Mesothelial cell of epicardium (in vitro differentiated cells): Measurements from ENCODE around the gene PLEKHA6. TPM values are rescaled to one million over a fixed set of nuclear protein-coding genes. Genes with fewer than 3 reads are reported as not detected.

ENCODE experiments used
- DNase-seq, 2 experiments: peaks; one replicate each; pipeline ENCODE4 v3.0.0; 2021; ENCODE audit warnings: low spot score in 2 of 2; ENCODE audit not compliant: unreplicated experiment in 2 of 2
- H3K27ac Mint-ChIP-seq: 2 replicates; pipeline ENCODE4 v1.8.0; 2021; ENCODE audit warnings: mixed read lengths
- H3K27me3 Mint-ChIP-seq: 2 replicates; pipeline ENCODE4 v1.8.0; 2021; ENCODE audit warnings: low read depth, mixed read lengths
- H3K36me3 Mint-ChIP-seq: 2 replicates; pipeline ENCODE4 v1.8.0; 2021; ENCODE audit warnings: mixed read lengths
- H3K4me1 Mint-ChIP-seq: 2 replicates; pipeline ENCODE4 v1.8.0; 2021; ENCODE audit warnings: mixed read lengths
- H3K4me3 Mint-ChIP-seq: 2 replicates; pipeline ENCODE4 v1.8.0; 2021; ENCODE audit warnings: mild to moderate bottlenecking, moderate library complexity, mixed read lengths
- H3K9me3 Mint-ChIP-seq: 2 replicates; pipeline ENCODE4 v1.8.0; 2021; ENCODE audit warnings: mixed read lengths
- total RNA-seq: library from RNA; stranded (reverse); gene quantifications from 3 replicates; pipeline ENCODE4 v1.2.1, GENCODE V29; 2021
- TF ChIP-seq, protein P1 (sequence below): fragments of 200-600 bp; sonication (generic); IDR thresholded peaks from one replicate; pipeline ENCODE4 v1.5.0; 2021; ENCODE audit warnings: antibody characterized with exemption; ENCODE audit not compliant: unreplicated experiment

Gene PLEKHA6
- total RNA-seq, 1 donor from 2014 or later = 29.7 TPM

DNA sequence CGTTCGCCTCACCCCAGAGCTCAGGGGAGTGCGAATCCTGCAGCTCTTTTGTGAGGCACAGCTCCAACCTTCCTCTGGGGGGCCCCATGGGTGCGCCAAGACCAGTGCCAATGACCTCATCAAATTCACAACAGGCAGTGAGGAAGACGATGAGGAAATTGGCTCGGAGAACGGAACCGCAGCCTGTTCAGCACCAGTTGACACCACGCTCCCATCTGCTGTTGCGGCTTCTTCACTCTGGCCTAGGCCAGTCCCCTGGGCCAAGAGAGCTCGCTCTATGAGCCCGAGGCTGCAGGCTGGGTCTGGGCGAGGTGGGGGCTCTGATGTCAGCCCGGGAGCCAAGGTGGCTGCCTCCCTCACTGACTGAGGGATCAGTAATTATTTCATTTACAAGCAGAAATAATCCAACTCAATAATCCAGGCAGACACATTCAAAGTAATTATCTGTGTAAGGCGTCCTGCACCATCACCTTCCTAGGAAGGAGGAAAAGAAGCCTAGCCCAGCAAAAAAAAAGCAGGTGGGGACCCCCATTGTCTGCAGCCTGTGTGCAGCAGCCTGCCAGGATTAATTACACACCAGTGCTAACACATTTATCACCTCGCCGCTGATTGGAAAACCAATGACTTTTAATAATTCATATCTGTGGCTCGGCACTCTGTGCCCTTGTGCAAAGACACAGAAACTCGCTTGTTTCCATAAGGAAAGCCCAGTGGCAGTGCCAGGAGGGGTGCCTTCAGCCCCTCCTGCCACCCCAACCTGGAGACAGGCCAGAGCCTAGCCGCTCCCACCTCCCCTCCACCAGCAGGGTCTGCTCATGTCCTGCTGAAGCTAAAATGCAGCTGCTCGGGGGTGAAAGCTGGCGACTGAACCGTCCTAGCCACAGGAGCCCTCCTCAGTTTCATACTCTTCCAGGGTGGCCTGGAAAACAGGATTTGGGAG lies 1.9 kb downstream of the PLEKHA6 start:
- H3K27me3 Mint-ChIP-seq = no peaks in the 10 kb centered on the region
- no peak for DNase-seq
- H3K4me3 Mint-ChIP-seq = no peak overlapping the region
- H3K9me3 Mint-ChIP-seq = no peaks in the 10 kb centered on the region
- TF ChIP-seq, protein P1, sequence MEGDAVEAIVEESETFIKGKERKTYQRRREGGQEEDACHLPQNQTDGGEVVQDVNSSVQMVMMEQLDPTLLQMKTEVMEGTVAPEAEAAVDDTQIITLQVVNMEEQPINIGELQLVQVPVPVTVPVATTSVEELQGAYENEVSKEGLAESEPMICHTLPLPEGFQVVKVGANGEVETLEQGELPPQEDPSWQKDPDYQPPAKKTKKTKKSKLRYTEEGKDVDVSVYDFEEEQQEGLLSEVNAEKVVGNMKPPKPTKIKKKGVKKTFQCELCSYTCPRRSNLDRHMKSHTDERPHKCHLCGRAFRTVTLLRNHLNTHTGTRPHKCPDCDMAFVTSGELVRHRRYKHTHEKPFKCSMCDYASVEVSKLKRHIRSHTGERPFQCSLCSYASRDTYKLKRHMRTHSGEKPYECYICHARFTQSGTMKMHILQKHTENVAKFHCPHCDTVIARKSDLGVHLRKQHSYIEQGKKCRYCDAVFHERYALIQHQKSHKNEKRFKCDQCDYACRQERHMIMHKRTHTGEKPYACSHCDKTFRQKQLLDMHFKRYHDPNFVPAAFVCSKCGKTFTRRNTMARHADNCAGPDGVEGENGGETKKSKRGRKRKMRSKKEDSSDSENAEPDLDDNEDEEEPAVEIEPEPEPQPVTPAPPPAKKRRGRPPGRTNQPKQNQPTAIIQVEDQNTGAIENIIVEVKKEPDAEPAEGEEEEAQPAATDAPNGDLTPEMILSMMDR = no peak
- no peak overlapping the region for H3K27ac Mint-ChIP-seq
- peaks cover 47% of the 10 kb centered on the region for H3K4me1 Mint-ChIP-seq
- H3K36me3 Mint-ChIP-seq = no peaks in the 10 kb centered on the region

DNA sequence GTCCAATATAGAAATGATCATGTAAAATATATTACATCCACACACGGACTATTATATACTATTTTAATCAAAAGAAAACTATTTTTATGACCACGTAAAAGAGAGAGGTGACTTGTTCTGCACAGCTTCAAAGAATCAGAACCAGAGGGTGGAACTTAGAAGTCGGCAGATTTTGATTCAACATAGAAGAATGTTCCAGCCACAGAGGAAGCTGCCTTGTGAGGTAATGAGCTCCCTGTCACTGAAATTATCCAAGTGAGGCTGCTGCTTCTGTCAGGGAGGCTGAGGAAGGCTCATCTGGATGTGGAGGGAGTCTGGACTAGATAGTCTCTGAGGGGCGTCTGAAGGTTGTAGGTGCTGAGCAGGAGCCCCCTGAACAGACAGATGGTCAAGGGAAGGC lies 2.7 kb downstream of the PLEKHA6 start:
- no peaks in the 10 kb centered on the region for H3K27me3 Mint-ChIP-seq
- no peak overlapping the region for H3K4me3 Mint-ChIP-seq
- H3K36me3 Mint-ChIP-seq = no peaks in the 10 kb centered on the region
- DNase-seq = no peak
- no peaks in the 10 kb centered on the region for H3K9me3 Mint-ChIP-seq
- TF ChIP-seq, protein P1 = no peak
- peaks cover 43% of the 10 kb centered on the region for H3K4me1 Mint-ChIP-seq
- H3K27ac Mint-ChIP-seq = no peak overlapping the region

DNA sequence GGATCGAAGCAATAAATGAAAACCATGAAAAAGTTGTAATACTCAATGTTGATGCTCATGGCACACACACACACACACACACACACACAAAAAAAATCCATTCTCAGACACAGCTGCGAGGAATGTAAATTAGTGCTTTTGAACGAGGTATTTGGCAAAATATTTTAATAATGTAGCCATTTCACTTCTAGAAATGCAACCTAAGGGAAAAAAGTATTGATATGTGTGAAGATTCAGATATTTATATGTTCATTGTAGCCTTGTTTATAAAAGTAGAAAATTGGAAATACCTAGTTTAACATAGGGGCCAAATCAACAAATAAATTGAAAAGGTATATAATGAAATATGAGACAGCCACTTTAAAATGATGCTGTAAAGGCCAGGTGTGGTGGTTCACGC lies 3.8 kb downstream of the PLEKHA6 start:
- no peak overlapping the region for H3K27ac Mint-ChIP-seq
- no peaks in the 10 kb centered on the region for H3K9me3 Mint-ChIP-seq
- TF ChIP-seq, protein P1 = no peak
- H3K4me3 Mint-ChIP-seq = no peak overlapping the region
- H3K36me3 Mint-ChIP-seq = no peaks in the 10 kb centered on the region
- H3K27me3 Mint-ChIP-seq = no peaks in the 10 kb centered on the region
- DNase-seq = no peak
- H3K4me1 Mint-ChIP-seq = peaks cover 40% of the 10 kb centered on the region

DNA sequence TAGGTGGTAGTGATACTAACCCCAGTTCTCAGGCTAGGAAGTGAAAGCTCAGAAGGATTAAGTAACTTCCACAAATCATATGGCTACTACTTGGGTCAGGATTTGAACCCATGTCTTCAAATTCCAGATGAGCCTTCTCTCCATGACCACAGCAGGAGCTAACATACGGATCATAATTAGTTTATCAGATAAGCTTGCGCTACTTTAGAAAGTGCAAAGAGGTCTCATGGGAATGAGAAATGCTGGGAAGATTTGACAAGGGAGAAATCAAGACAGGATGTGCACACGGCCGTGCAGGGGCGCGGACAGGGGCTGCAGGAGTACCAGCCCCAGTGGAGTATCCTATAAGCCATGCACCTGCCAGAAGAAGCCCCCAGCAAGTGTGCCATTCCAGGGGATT lies 5.2 kb downstream of the PLEKHA6 start:
- H3K27ac Mint-ChIP-seq = no peak overlapping the region
- H3K36me3 Mint-ChIP-seq = no peaks in the 10 kb centered on the region
- H3K4me1 Mint-ChIP-seq = peaks cover 41% of the 10 kb centered on the region
- TF ChIP-seq, protein P1 = no peak
- no peaks in the 10 kb centered on the region for H3K27me3 Mint-ChIP-seq
- no peak for DNase-seq
- H3K9me3 Mint-ChIP-seq = no peaks in the 10 kb centered on the region
- no peak overlapping the region for H3K4me3 Mint-ChIP-seq

DNA sequence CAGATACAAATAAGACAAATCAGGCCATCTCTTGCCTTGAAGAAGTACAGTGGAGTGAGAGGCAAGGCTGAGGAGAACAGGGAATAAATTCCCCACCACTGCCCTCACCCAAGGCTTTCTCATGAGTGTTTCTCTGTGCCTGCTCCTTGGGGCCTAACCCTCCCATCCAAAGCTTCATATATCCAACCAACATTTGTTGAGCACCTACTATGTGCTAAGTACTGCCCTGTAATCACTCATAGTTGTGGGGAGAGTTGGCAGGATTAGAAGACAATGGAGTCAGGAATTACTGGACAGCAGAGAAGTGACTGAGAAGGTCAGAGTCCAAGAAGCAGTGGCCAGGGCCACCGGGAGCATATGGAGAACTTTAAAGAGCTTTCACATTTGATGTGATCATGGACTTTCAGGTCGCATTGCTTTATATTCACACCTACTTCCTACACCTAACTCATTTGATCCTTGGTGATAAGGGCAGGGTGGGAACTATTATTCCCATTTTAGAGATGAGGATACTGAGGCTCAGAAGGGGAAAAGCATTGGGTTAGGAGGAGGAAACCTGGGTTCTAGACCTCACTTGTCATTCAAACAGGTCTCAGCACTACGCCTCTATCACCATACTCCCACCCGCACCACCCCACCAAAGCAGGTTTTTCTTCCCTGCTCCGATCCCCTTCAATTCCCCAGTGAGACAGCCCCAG lies 6.4 kb downstream of the PLEKHA6 start:
- Mint-ChIP-seq H3K9me3 (no peaks in the 10 kb centered on the region), H3K27ac (no peak overlapping the region), H3K4me3 (no peak overlapping the region), H3K27me3 (no peaks in the 10 kb centered on the region), H3K4me1 (peaks cover 42% of the 10 kb centered on the region), H3K36me3 (no peaks in the 10 kb centered on the region)
- DNase-seq = no peak
- TF ChIP-seq, protein P1 = no peak
